ENCODE results near the gene WDR38. TPM values are rescaled to one million over a fixed set of nuclear protein-coding genes. Genes with fewer than 3 reads are reported as not detected.

WDR38 gene
- total and polyA plus RNA-seq, 9 of the 15 experiments (the other 6 are each of a cell fraction or from before 2014, with no cell fraction given) = not detected

- TF ChIP-seq ZNF830 (CRISPR knock-in tag; IDR thresholded peaks at IDR 0.05) = 0 out of 2 replicates have a peak, but pooled peaks have one; percentile 35
- 0 out of 2 replicates have a peak, but pooled peaks have one; percentile 63 for TF ChIP-seq ZBTB9 (CRISPR knock-in tag; IDR thresholded peaks at IDR 0.05)
- no peak for TF ChIP-seq ESRRB (CRISPR knock-in tag; IDR thresholded peaks at IDR 0.05; ENCODE audit: borderline replicate concordance)
- TF ChIP-seq KAT8 (IDR thresholded peaks at IDR 0.05; ENCODE audit: low read depth) = no peak
- TF ChIP-seq TAF7 (tag; IDR thresholded peaks at IDR 0.05) = no peak
- no peak for TF ChIP-seq ZNF274 (IDR thresholded peaks at IDR 0.05; ENCODE audit: borderline replicate concordance, low read depth, low read length)
- peak; percentile 10; the same call in 1 of the 2 replicates for TF ChIP-seq TEAD4 (IDR thresholded peaks at IDR 0.05; ENCODE audit: low read length)
- TF ChIP-seq TEAD4 (CRISPR knock-in tag; IDR thresholded peaks at IDR 0.05; ENCODE audit: borderline replicate concordance) = no peak
- TF ChIP-seq ESRRA (IDR thresholded peaks at IDR 0.05; ENCODE audit: borderline replicate concordance, low read depth) = peak; percentile 44; the same call in 1 of the 2 replicates
- no peak for TF ChIP-seq ZNF785 (CRISPR knock-in tag; IDR thresholded peaks at IDR 0.05)
- TF ChIP-seq ZNF75A (CRISPR knock-in tag; IDR thresholded peaks at IDR 0.05) = 0 out of 2 replicates have a peak, but pooled peaks have one; percentile 15
- 0 out of 2 replicates have a peak, but pooled peaks have one; percentile 11 for TF ChIP-seq DPF2 (IDR thresholded peaks at IDR 0.05)
- no peak; the same call in 1 of the 2 replicates for TF ChIP-seq GATAD2B (IDR thresholded peaks at IDR 0.05; ENCODE audit: borderline replicate concordance)
- TF ChIP-seq, protein P1, sequence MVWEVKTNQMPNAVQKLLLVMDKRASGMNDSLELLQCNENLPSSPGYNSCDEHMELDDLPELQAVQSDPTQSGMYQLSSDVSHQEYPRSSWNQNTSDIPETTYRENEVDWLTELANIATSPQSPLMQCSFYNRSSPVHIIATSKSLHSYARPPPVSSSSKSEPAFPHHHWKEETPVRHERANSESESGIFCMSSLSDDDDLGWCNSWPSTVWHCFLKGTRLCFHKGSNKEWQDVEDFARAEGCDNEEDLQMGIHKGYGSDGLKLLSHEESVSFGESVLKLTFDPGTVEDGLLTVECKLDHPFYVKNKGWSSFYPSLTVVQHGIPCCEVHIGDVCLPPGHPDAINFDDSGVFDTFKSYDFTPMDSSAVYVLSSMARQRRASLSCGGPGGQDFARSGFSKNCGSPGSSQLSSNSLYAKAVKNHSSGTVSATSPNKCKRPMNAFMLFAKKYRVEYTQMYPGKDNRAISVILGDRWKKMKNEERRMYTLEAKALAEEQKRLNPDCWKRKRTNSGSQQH (CRISPR knock-in tag; IDR thresholded peaks at IDR 0.05) = 0 out of 2 replicates have a peak, but pooled peaks have one; percentile 7
- no peak for TF ChIP-seq ZNF3 (CRISPR knock-in tag; IDR thresholded peaks at IDR 0.05)
- TF ChIP-seq MYNN (IDR thresholded peaks at IDR 0.05) = peak; percentile 29; the same call in 1 of the 2 replicates
- TF ChIP-seq MYNN (CRISPR knock-in tag; IDR thresholded peaks at IDR 0.05) = no peak
- peak; percentile 31; the same call in 1 of the 2 replicates for TF ChIP-seq CHD2 (IDR thresholded peaks at IDR 0.05; ENCODE audit: low read depth, low read length)
- peak in 1 of 2 experiments; percentile 73; a peak in 2 of 4 replicates for TF ChIP-seq TEAD1 (CRISPR knock-in tag; IDR thresholded peaks at IDR 0.05)
- peak; percentile 54; the same call in 1 of the 2 replicates for TF ChIP-seq HDAC2 (IDR thresholded peaks at IDR 0.05)
- TF ChIP-seq ZNF668 (CRISPR knock-in tag; IDR thresholded peaks at IDR 0.05) = no peak
- TF ChIP-seq ZNF12 (CRISPR knock-in tag; IDR thresholded peaks at IDR 0.05) = no peak
- no peak for TF ChIP-seq SMARCE1 (IDR thresholded peaks at IDR 0.05)
- peak; percentile 83 for TF ChIP-seq BCOR (IDR thresholded peaks at IDR 0.05)
- TF ChIP-seq, protein P2, sequence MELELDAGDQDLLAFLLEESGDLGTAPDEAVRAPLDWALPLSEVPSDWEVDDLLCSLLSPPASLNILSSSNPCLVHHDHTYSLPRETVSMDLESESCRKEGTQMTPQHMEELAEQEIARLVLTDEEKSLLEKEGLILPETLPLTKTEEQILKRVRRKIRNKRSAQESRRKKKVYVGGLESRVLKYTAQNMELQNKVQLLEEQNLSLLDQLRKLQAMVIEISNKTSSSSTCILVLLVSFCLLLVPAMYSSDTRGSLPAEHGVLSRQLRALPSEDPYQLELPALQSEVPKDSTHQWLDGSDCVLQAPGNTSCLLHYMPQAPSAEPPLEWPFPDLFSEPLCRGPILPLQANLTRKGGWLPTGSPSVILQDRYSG (tag; conservative IDR thresholded peaks at IDR 0.05; ENCODE audit: low read depth) = no peak
- TF ChIP-seq HSF4 (CRISPR knock-in tag; IDR thresholded peaks at IDR 0.05; ENCODE audit: borderline replicate concordance) = 0 out of 2 replicates have a peak, but pooled peaks have one; percentile 29
- 0 out of 2 replicates have a peak, but pooled peaks have one; percentile 29 for TF ChIP-seq KLF6 (CRISPR knock-in tag; IDR thresholded peaks at IDR 0.05; ENCODE audit: borderline replicate concordance)
- TF ChIP-seq ZNF121 (CRISPR knock-in tag; conservative IDR thresholded peaks at IDR 0.05) = no peak
Measured at GRCh38 chr9:124852829-124853531, at the start of gene WDR38 (continued).

All from K562 (cell line).